Right lobe of liver (tissue), 4 donors: Measurements from ENCODE around the gene CACNG8.

Experiments
- CTCF ChIP-seq, 4 donors: fragments of 200-600 bp in 3 of 4; fragments of 450-650 bp in 1 of 4; IDR thresholded peaks; one replicate each; pipeline versions ENCODE4 v1.5.1 to v1.8.0; 2016 to 2022; ENCODE audit warnings: antibody characterized with exemption in 4 of 4, mild to moderate bottlenecking in 2 of 4
- POLR2A ChIP-seq: fragments of 450-650 bp; IDR thresholded peaks from one replicate; pipeline ENCODE4 v1.6.1; 2017; ENCODE audit warnings: antibody characterized with exemption, mild to moderate bottlenecking
- donor health status: DM: no; HTN: no; CAD: no.
- donor health status: DM: no; HTN: no; CAD: no.
- donor health status: DM: no; HTN: yes; CAD: no.

- no peak for TF ChIP-seq CTCF (IDR thresholded peaks at IDR 0.05)
- no peak for TF ChIP-seq POLR2A
Measured at GRCh38 chr19:53999694-54000093, 37.0 kb downstream of the CACNG8 start.
